Erythroblast (primary cell): ENCODE data around the gene LGSN.

Experiments used
- GATA1 ChIP-seq: IDR thresholded peaks from 2 replicates; pipeline ENCODE4 v1.6.1; 2011; ENCODE audit warnings: low read depth, mild to moderate bottlenecking, control low read depth, low read length, moderate library complexity
- POLR2A ChIP-seq: IDR thresholded peaks from 2 replicates; pipeline ENCODE4 v1.6.1; 2011; ENCODE audit warnings: mild to moderate bottlenecking, low read length

DNA sequence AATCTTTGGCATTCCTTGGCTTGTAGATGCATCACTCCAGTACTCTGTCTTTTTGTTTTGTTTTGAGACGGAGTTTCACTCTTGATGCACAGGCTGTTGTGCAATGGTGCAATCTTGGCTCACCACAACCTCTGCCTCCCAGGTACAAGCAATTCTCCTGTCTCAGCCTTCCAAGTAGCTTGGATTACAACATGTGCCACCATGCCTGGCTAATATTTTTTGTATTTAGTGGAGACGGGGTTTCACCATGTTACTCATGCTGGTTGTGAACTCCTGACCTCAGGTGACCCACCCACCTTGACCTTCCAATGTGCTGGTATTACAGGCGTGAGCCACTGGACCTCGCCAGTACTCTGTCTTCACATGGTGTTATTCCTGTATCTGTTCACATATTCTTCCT, 35.8 kb upstream of the LGSN start:
- TF ChIP-seq POLR2A, result no peak
- no peak for TF ChIP-seq GATA1
